ENCODE measurements around the gene HDAC11. TPM values are rescaled to one million over a fixed set of nuclear protein-coding genes. Genes with fewer than 3 reads are reported as not detected.

HDAC11 gene
- total RNA-seq, 1 donor from 2014 or later: 11.9 TPM

- Mint-ChIP-seq H3K36me3 (ENCODE audit: unreplicated experiment) (no peaks in the 10 kb centered on the region), H3K4me3 (ENCODE audit: unreplicated experiment) (peak overlapping the region; percentile 77), H3K9me3 (ENCODE audit: unreplicated experiment) (no peaks in the 10 kb centered on the region), H3K27me3 (ENCODE audit: unreplicated experiment) (no peaks in the 10 kb centered on the region), H3K27ac (ENCODE audit: unreplicated experiment) (peak overlapping the region; percentile 50), H3K4me1 (ENCODE audit: unreplicated experiment) (peaks cover 61% of the 10 kb centered on the region)
- no peak for TF ChIP-seq CTCF (IDR thresholded peaks at IDR 0.05)
- no peak for DNase-seq (ENCODE audit: extremely low spot score, unreplicated experiment)
Observed at GRCh38 chr3:13550423-13550690, 70.3 kb downstream of the HDAC11 start.

GRCh38 chr3:13550791-13551360 lies 70.8 kb downstream of the HDAC11 start:
- DNase-seq (ENCODE audit: extremely low spot score, unreplicated experiment): no peak
- Mint-ChIP-seq H3K36me3 (ENCODE audit: unreplicated experiment) (no peaks in the 10 kb centered on the region), H3K27ac (ENCODE audit: unreplicated experiment) (peak overlapping the region; percentile 50), H3K4me3 (ENCODE audit: unreplicated experiment) (peak overlapping the region; percentile 77), H3K4me1 (ENCODE audit: unreplicated experiment) (peaks cover 61% of the 10 kb centered on the region), H3K27me3 (ENCODE audit: unreplicated experiment) (no peaks in the 10 kb centered on the region), H3K9me3 (ENCODE audit: unreplicated experiment) (no peaks in the 10 kb centered on the region)
- no peak for TF ChIP-seq CTCF (IDR thresholded peaks at IDR 0.05)

- Mint-ChIP-seq H3K27ac (ENCODE audit: unreplicated experiment) (no peak overlapping the region), H3K4me3 (ENCODE audit: unreplicated experiment) (no peak overlapping the region), H3K4me1 (ENCODE audit: unreplicated experiment) (peaks cover 60% of the 10 kb centered on the region), H3K9me3 (ENCODE audit: unreplicated experiment) (no peaks in the 10 kb centered on the region), H3K27me3 (ENCODE audit: unreplicated experiment) (no peaks in the 10 kb centered on the region), H3K36me3 (ENCODE audit: unreplicated experiment) (no peaks in the 10 kb centered on the region)
- no peak for TF ChIP-seq CTCF (IDR thresholded peaks at IDR 0.05)
- DNase-seq (ENCODE audit: extremely low spot score, unreplicated experiment): no peak
Observed at GRCh38 chr3:13552857-13553652, 72.9 kb downstream of the HDAC11 start.

GRCh38 chr3:13553686-13554085 lies 73.6 kb downstream of the HDAC11 start:
- DNase-seq (ENCODE audit: extremely low spot score, unreplicated experiment): no peak
- Mint-ChIP-seq H3K4me1 (ENCODE audit: unreplicated experiment) (peaks cover 59% of the 10 kb centered on the region), H3K36me3 (ENCODE audit: unreplicated experiment) (no peaks in the 10 kb centered on the region), H3K27ac (ENCODE audit: unreplicated experiment) (no peak overlapping the region), H3K9me3 (ENCODE audit: unreplicated experiment) (no peaks in the 10 kb centered on the region), H3K4me3 (ENCODE audit: unreplicated experiment) (no peak overlapping the region), H3K27me3 (ENCODE audit: unreplicated experiment) (no peaks in the 10 kb centered on the region)
- TF ChIP-seq CTCF (IDR thresholded peaks at IDR 0.05): no peak

- Mint-ChIP-seq H3K4me1 (ENCODE audit: unreplicated experiment) (peaks cover 65% of the 10 kb centered on the region), H3K9me3 (ENCODE audit: unreplicated experiment) (no peaks in the 10 kb centered on the region), H3K27me3 (ENCODE audit: unreplicated experiment) (no peaks in the 10 kb centered on the region), H3K4me3 (ENCODE audit: unreplicated experiment) (no peak overlapping the region), H3K36me3 (ENCODE audit: unreplicated experiment) (no peaks in the 10 kb centered on the region), H3K27ac (ENCODE audit: unreplicated experiment) (peak overlapping the region; percentile 67)
- no peak for TF ChIP-seq CTCF (IDR thresholded peaks at IDR 0.05)
- DNase-seq (ENCODE audit: extremely low spot score, unreplicated experiment): no peak
Observed at GRCh38 chr3:13555753-13556152, 75.6 kb downstream of the HDAC11 start.

Other genes with a start within 250 kb of the HDAC11 start
- 1.4 and 1.5 TPM in 2 replicates for gene NUP210, start 60.0 kb upstream of the HDAC11 start, total RNA-seq
- gene FBLN2, start 68.8 kb downstream of the HDAC11 start, total RNA-seq: 215 and 251 TPM in 2 replicates